ENCODE data around the gene SZT2.
"Not testable (repeated sequence)": the region's sequence is repeated elsewhere in the genome, so short reads cannot be mapped to it uniquely, and the experiment has no call there.

The SZT2 gene

GRCh38 chr1:43452789-43453441 is 63.2 kb downstream of the SZT2 start:
- Histone ChIP-seq H3K27ac (peak overlapping the region; percentile 53), H3K36me3 (replicated peaks) (peaks cover 40% of the 10 kb centered on the region), H3K27me3 (replicated peaks) (no peaks in the 10 kb centered on the region), H3K4me3 (ENCODE audit: low read depth, low read length) (peak overlapping the region; percentile 56)
- no peak for DNase-seq
- in situ Hi-C loops (cut with HindIII; ENCODE audit: low pct_ligation_motif_present, low sequenced_read_pairs) = no loop called here
- TF ChIP-seq CTCF (IDR thresholded peaks at IDR 0.05; ENCODE audit: low read depth, low read length, missing control alignments) = no peak

DNA sequence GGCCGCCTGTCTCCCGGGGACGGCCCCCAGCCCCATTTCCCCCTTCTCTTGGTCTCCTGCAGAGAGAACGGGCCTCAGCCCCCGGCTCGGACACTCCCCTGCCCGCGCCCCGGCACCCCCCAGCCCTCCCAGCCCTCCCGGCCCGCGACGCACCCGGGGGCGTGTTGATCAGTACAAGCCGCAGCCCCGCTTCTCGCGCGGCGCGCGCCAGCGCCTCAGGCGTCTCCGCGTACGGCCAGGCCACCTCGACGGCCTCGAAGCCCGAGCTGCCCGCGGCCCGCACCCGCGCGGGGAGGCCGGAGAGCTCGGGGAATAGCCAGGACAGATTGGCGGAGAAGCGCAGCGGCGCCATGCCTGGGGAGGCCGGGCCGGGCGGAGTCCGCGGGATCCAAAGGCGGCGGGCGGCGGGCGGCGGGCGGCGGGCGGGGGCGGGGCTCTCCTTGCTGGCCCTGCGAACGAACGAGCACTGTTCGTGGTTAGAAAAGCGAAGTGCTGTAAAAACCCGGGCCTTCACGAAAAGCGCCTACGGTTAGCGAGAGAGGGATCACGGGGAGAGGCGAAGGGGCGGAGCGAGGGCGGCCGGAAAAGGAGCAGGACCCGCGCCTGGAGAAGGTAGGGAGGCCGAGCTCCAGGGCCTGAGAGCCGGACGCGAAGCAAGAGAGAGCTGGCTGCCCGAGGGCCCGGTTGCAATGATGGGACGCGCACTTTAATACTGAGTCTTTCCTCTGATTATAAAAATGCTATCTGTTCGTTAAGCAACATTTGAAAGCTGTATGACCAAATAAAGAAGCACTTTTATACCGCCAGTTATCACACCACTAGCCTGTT is 64.0 kb downstream of the SZT2 start, which contains the start of gene HYI:
TSS of gene HYI (minus strand) at position 490 of the 828 bp plus-strand sequence. CDS start at position 352, 138 bp downstream.
- DNase-seq = peak; percentile 80
- Histone ChIP-seq H3K27me3 (replicated peaks) (no peaks in the 10 kb centered on the region), H3K4me3 (ENCODE audit: low read depth, low read length) (peak within 1 kb of the TSS; percentile 56), H3K36me3 (replicated peaks) (peaks cover 33% of the 10 kb centered on the region), H3K27ac (peak within 1 kb of the TSS; percentile 53)
- TF ChIP-seq CTCF (IDR thresholded peaks at IDR 0.05; ENCODE audit: low read depth, low read length, missing control alignments) = no peak
- in situ Hi-C loops (cut with HindIII; ENCODE audit: low pct_ligation_motif_present, low sequenced_read_pairs) = no loop called here

GRCh38 chr1:43454270-43455011 is 64.7 kb downstream of the SZT2 start:
- peak overlapping the region; percentile 53 for H3K27ac ChIP-seq
- peaks cover 25% of the 10 kb centered on the region for H3K36me3 ChIP-seq (replicated peaks)
- peak; percentile 28 for TF ChIP-seq CTCF (IDR thresholded peaks at IDR 0.05; ENCODE audit: low read depth, low read length, missing control alignments)
- DNase-seq = peak; percentile 86
- H3K4me3 ChIP-seq (ENCODE audit: low read depth, low read length) = peak overlapping the region; percentile 56
- no peaks in the 10 kb centered on the region for H3K27me3 ChIP-seq (replicated peaks)
- in situ Hi-C loops (cut with HindIII; ENCODE audit: low pct_ligation_motif_present, low sequenced_read_pairs) = no loop called here

DNA sequence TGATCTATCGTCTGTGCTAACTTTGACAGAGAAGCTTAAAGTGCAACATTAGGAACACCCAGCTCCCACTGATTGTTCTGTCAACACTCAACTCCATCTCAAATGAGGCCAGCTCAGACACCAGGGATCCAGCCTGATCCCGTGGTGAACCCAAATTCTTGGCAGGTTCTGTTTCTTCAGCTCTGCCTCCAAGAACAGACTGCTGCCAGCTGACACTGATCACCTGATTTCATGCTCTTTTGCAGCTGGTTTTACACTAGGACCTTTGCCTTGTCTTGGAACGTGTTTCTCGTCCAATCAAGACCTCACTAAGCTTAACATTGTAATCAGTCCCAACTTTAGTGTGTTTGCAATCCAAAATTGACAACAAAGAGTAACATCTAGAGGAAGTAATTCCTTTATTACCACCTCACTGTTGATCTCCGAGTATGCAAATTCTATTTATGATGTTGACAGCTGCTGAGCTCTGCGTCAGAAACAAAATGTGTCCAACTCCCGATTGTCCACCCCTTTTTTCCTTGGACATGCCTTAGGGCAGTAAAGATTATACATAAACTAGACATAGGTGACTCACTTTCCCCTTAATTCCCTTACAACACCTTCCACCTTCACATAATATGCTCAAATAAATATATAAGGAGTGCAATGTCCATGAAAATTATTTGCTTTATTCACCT is 65.7 kb downstream of the SZT2 start:
- no peak for TF ChIP-seq CTCF (IDR thresholded peaks at IDR 0.05; ENCODE audit: low read depth, low read length, missing control alignments)
- Histone ChIP-seq H3K27ac (no peak overlapping the region), H3K27me3 (replicated peaks) (no peaks in the 10 kb centered on the region), H3K36me3 (replicated peaks) (peaks cover 17% of the 10 kb centered on the region), H3K4me3 (ENCODE audit: low read depth, low read length) (no peak overlapping the region)
- no peak for DNase-seq
- in situ Hi-C loops (cut with HindIII; ENCODE audit: low pct_ligation_motif_present, low sequenced_read_pairs) = no loop called here

DNA sequence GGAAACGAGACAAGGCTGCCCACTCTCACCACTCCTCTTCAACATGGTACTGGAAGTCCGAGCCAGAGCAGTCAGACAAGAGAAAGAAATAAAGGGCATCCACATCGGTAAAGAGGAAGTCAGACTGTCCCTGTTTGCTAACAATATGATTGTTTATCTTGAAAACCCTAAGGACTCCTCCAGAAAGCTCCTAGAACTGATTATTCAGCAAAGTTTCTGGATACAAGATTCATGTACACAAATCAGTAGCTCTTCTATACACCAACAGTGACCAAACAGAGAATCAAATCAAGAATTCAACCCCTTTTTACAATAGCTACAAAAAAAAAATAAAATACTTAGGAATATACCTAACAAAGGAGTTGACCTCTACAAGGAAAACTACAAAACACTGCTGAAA is 68.7 kb downstream of the SZT2 start:
- H3K4me3 ChIP-seq (ENCODE audit: low read depth, low read length); H3K27me3 ChIP-seq (replicated peaks); in situ Hi-C loops (cut with HindIII; ENCODE audit: low pct_ligation_motif_present, low sequenced_read_pairs); H3K27ac ChIP-seq; DNase-seq; H3K36me3 ChIP-seq (replicated peaks): not testable (repeated sequence)
